ENCODE results near the gene C11orf24.

C11orf24 gene

DNA sequence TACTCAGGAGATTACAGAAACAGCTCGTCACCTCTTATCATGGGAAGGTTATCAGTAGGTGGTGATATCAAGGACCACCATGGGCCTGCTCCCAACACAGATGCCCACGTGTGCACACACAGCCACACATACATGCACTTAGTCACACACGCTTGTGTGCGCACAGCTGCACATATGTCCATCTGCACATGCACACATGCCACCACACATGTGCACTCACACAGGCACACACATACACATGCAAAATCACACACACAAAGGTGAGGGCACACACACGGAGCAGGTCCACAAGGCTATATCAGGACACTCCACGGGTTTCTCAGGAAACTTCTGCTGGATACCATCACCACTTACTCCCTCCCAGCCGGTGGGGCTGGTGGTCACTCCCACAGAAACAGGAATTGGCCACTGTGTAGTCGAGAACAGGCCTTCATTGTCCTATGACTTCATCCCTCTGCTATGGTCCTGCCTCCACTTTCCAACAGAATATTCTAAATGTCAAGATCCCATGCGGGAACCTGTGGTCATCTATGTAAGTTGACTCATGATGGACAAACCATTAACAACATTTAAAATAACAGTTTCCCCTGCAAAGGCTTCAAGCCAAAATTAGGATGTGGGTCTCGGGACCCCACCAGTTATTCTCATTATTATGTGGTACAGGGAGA is 2.2 kb downstream of the C11orf24 start:
- TF ChIP-seq, protein P1, sequence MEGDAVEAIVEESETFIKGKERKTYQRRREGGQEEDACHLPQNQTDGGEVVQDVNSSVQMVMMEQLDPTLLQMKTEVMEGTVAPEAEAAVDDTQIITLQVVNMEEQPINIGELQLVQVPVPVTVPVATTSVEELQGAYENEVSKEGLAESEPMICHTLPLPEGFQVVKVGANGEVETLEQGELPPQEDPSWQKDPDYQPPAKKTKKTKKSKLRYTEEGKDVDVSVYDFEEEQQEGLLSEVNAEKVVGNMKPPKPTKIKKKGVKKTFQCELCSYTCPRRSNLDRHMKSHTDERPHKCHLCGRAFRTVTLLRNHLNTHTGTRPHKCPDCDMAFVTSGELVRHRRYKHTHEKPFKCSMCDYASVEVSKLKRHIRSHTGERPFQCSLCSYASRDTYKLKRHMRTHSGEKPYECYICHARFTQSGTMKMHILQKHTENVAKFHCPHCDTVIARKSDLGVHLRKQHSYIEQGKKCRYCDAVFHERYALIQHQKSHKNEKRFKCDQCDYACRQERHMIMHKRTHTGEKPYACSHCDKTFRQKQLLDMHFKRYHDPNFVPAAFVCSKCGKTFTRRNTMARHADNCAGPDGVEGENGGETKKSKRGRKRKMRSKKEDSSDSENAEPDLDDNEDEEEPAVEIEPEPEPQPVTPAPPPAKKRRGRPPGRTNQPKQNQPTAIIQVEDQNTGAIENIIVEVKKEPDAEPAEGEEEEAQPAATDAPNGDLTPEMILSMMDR (IDR thresholded peaks at IDR 0.05; ENCODE audit: insufficient read depth, low read depth, low read length, missing control alignments) = no peak
- DNase-seq (ENCODE audit: low read depth) = no peak
- H3K4me3 ChIP-seq (ENCODE audit: low read length) = no peak overlapping the region

DNA sequence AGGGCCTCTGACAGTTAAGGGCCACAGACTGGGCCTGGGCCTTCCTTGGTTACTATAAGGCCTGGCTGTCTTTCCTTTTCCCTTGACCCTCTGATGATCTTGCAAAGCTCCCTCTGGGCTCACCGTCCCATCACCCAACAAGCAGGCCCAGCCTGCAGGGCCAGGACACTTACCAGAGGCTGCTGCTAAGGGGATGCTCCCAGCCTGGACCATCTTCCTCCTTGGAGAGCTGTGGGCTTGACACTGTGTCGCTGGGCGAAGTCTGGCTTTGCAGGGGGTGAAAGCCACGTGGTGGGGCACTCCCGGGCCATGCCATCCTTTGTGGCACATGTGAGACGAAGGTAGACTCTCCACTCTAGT is 3.9 kb downstream of the C11orf24 start:
- TF ChIP-seq, protein P1 (IDR thresholded peaks at IDR 0.05; ENCODE audit: insufficient read depth, low read depth, low read length, missing control alignments) = no peak
- DNase-seq (ENCODE audit: low read depth) = no peak
- no peak overlapping the region for H3K4me3 ChIP-seq (ENCODE audit: low read length)

DNA sequence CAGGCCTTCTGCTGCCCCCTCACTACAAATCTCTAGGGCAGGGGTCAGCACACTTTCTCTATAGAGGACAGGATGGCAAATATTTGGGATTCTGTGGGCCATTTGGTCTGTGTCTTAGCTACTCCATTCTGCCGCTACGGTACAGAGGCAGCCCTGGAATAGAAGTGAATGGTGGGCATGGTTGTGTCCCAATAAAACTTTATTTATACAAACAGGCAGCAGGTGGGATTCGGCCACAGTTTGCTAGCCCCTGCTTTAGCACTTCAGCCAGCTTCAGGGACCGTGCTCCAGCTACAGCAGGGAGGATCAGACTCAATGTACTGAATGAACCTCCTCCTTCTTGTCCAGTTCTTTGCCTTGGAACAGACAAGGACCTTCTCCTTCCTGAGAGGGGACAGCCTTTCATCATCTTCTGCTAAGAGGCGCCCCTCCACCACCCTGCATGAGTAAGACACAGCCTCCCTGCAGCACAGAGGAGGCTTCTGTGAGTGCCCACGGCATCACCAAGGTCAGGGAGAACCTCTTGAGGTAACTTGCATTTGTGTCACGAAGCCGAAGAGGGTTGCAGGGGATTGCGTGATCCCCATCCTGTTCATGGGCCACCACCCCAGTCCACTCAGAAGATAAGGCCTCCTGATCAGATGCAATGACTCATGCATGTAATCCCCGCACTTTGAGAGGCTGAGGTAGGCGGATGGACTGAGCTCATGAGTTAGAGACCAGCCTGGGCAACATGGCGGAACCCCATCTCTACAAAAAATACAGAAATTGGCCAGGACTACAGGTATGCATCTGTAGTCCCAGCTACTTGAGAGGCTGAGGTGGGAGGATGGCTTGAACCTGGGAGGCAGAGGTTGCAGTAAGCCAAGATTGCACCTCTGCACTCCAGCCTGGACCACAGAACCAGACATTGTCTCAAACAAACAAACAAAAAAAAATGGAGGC is 4.6 kb downstream of the C11orf24 start:
- TF ChIP-seq, protein P1 (IDR thresholded peaks at IDR 0.05; ENCODE audit: insufficient read depth, low read depth, low read length, missing control alignments) = no peak
- no peak overlapping the region for H3K4me3 ChIP-seq (ENCODE audit: low read length)
- DNase-seq (ENCODE audit: low read depth) = no peak

DNA sequence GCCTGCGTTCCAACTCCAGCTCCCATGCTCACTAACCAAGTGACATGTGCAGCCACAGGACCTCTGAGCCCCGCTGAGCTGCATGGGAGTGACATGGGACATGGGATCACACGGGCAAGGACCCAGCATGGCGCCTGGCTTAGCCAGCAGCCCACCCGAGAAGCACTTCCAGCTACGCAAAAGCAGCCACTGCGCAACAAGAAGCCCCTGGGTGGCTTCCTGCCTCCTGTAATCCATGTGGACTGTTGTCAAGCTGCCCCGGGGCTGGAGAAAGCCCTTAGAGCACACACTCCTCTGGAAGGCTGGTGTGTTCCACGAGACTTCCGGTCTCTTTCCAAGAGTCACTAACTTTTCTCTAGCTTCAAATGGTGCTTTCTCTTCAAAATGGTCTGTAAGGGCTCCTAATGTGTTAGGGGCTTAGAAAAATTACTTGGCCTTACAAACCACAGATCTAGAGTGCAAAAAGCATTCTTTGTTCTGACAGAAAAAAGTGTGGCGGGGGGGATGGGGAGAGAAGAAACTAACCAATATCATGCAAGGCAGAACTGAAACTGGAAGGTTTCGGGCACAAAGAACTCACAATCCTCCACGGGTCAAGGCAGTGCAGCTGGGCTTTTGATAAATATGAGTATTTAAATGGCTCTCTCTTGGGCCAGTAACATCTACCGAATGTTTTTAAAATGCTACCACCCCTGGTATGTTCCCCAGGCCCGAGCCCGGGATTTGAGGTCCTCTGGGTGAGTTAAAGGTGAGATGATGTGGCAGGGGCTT is 5.5 kb downstream of the C11orf24 start:
- TF ChIP-seq, protein P1 (IDR thresholded peaks at IDR 0.05; ENCODE audit: insufficient read depth, low read depth, low read length, missing control alignments) = no peak
- DNase-seq (ENCODE audit: low read depth) = no peak
- H3K4me3 ChIP-seq (ENCODE audit: low read length) = no peak overlapping the region

DNA sequence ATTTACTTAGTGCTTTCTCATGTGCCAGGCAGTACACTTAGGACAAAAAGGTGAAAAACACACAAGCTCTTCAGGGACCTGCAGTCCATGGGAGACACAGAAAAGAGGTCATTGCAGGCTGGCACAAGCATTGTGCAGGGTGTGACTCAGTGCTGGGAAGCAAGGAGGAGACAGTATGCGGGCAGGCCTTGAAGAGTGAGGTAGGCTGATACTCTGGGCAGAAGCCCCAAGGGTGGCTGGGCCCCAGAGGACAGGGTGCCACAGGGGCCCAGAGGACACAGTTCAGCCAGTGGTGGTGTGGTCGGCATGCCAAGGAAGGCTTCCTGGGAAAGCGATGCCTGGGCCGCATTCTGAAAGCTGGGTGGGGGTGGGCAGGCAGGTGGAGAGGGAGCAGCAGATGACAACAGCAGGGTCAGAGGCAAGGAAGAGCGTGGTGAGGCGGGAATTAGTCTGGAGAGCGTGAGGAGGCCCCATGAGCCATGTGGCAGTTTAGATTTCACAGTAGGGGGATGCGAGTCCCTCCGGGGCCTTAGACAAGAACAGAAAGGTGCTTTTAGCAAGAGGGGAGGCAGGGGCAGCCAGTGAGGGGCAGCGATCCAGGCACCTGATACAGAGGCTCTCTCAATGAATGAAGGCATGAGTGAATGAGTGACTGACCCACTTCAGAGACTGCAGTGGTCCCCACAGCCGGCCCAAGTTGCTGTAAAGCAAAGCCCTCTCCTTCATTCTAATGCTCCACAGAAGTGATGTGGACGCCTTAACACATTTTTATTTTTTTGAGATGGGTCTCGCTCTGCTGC is 6.8 kb downstream of the C11orf24 start:
- DNase-seq (ENCODE audit: low read depth) = no peak
- H3K4me3 ChIP-seq (ENCODE audit: low read length) = no peak overlapping the region
- TF ChIP-seq, protein P1 (IDR thresholded peaks at IDR 0.05; ENCODE audit: insufficient read depth, low read depth, low read length, missing control alignments) = no peak

DNA sequence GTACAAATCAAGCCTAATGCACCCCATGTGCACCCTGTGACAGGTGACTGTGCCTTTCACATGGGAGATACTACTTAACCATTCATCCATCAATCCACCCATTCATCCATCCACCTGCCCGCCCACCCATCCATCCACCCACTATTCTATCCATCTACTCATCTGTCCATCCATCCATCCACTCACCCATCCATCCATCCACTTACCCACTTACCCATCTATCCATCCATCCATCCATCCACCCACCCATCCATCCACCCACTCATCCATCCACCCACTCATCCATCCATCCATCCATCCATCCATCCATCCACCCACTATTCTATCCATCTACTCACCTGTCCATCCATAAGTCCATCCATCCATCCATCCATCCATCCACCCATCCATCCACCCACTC is 7.5 kb downstream of the C11orf24 start:
- TF ChIP-seq, protein P1 (IDR thresholded peaks at IDR 0.05; ENCODE audit: insufficient read depth, low read depth, low read length, missing control alignments) = no peak
- no peak overlapping the region for H3K4me3 ChIP-seq (ENCODE audit: low read length)
- DNase-seq (ENCODE audit: low read depth) = no peak

Measured in epithelial cell of esophagus (primary cell).